H9 (cell line): ENCODE measurements around the gene MCF2L. TPM values are rescaled to one million over a fixed set of nuclear protein-coding genes. Genes with fewer than 3 reads are reported as not detected.

Experiments
- DNase-seq: peaks from one replicate; pipeline ENCODE4 v3.0.0-alpha.2; 2017
- H2AFZ ChIP-seq: one replicate; pipeline ENCODE4 v1.6.1; 2013; ENCODE audit warnings: mild to moderate bottlenecking, low read length, control low read depth, moderate library complexity
- H2AK5ac ChIP-seq: 2 replicates; pipeline ENCODE4 v1.6.1; 2013; ENCODE audit warnings: low read length, control low read depth, mixed read lengths; ENCODE audit not compliant: insufficient read length
- H2BK120ac ChIP-seq: one replicate; pipeline ENCODE4 v1.6.1; 2013; ENCODE audit warnings: low read depth, mild to moderate bottlenecking, low read length, control low read depth, inconsistent platforms; ENCODE audit not compliant: poor library complexity, severe bottlenecking
- H2BK12ac ChIP-seq: 2 replicates; pipeline ENCODE4 v1.6.1; 2013; ENCODE audit warnings: low read length, control low read depth, mixed read lengths, low read depth; ENCODE audit not compliant: insufficient read length
- H2BK15ac ChIP-seq: 2 replicates; pipeline ENCODE4 v1.6.1; 2013; ENCODE audit warnings: low read depth, low read length, control low read depth
- H2BK20ac ChIP-seq: one replicate; pipeline ENCODE4 v1.6.1; 2013; ENCODE audit warnings: low read depth, mild to moderate bottlenecking, low read length, control low read depth, inconsistent platforms; ENCODE audit not compliant: poor library complexity, severe bottlenecking
- H2BK5ac ChIP-seq: 2 replicates; pipeline ENCODE4 v1.6.1; 2013; ENCODE audit warnings: low read length, control low read depth, mixed read lengths; ENCODE audit not compliant: insufficient read length
- H3K14ac ChIP-seq: 2 replicates; pipeline ENCODE4 v1.6.1; 2013; ENCODE audit warnings: low read length, control low read depth; ENCODE audit not compliant: insufficient read depth
- H3K18ac ChIP-seq: 2 replicates; pipeline ENCODE4 v1.6.1; 2013; ENCODE audit warnings: low read depth, mild to moderate bottlenecking, mixed read lengths, low read length, control low read depth; ENCODE audit not compliant: insufficient read length
- H3K23ac ChIP-seq: 2 replicates; pipeline ENCODE4 v1.6.1; 2013; ENCODE audit warnings: low read length, control low read depth, mixed read lengths, low read depth; ENCODE audit not compliant: insufficient read length
- H3K23me2 ChIP-seq: 2 replicates; pipeline ENCODE4 v1.6.1; 2013; ENCODE audit warnings: low read depth, mild to moderate bottlenecking, mixed read lengths, low read length, control low read depth; ENCODE audit not compliant: insufficient read length, poor library complexity, severe bottlenecking
- H3K27ac ChIP-seq: 2 replicates; pipeline ENCODE4 v1.5.1; 2013; ENCODE audit warnings: low read length, control low read depth, mixed read lengths, low read depth; ENCODE audit not compliant: insufficient read length
- H3K27me3 ChIP-seq: 2 replicates; pipeline ENCODE4 v1.6.1; 2013; ENCODE audit warnings: low read length, control low read depth, inconsistent platforms; ENCODE audit not compliant: insufficient read depth
- H3K4ac ChIP-seq: 2 replicates; pipeline ENCODE4 v1.6.1; 2013; ENCODE audit warnings: low read depth, mild to moderate bottlenecking, control low read depth, inconsistent platforms, low read length, moderate library complexity
- H3K4me1 ChIP-seq: 2 replicates; pipeline ENCODE4 v1.6.1; 2013; ENCODE audit warnings: low read length, control low read depth, inconsistent platforms; ENCODE audit not compliant: insufficient read depth
- H3K4me2 ChIP-seq: 2 replicates; pipeline ENCODE4 v1.6.1; 2013; ENCODE audit warnings: low read length, control low read depth, mixed read lengths; ENCODE audit not compliant: insufficient read length, insufficient read depth
- H3K56ac ChIP-seq: 2 replicates; pipeline ENCODE4 v1.6.1; 2013; ENCODE audit warnings: low read depth, mild to moderate bottlenecking, mixed read lengths, low read length, control low read depth; ENCODE audit not compliant: insufficient read length
- H3K79me1 ChIP-seq: 2 replicates; pipeline ENCODE4 v1.6.1; 2013; ENCODE audit warnings: low read depth, mild to moderate bottlenecking, moderate library complexity, low read length, control low read depth, inconsistent platforms; ENCODE audit not compliant: insufficient read depth, poor library complexity, severe bottlenecking
- H3K79me2 ChIP-seq: 2 replicates; pipeline ENCODE4 v1.6.1; 2013; ENCODE audit warnings: low read length, control low read depth, inconsistent platforms; ENCODE audit not compliant: insufficient read depth
- H3K9ac ChIP-seq: 2 replicates; pipeline ENCODE4 v1.6.1; 2013; ENCODE audit warnings: low read length, control low read depth, mixed read lengths; ENCODE audit not compliant: insufficient read length; ENCODE audit errors: extremely low read depth
- H3K9me3 ChIP-seq: one replicate; pipeline ENCODE4 v1.6.1; 2013; ENCODE audit warnings: low read depth, low read length, inconsistent platforms; ENCODE audit not compliant: control insufficient read depth
- H3T11ph ChIP-seq: one replicate; pipeline ENCODE4 v1.6.1; 2013; ENCODE audit warnings: mild to moderate bottlenecking, low read length, control low read depth, inconsistent platforms
- H4K20me1 ChIP-seq: one replicate; pipeline ENCODE4 v1.6.1; 2013; ENCODE audit not compliant: control insufficient read depth, insufficient read length, insufficient read depth
- H4K5ac ChIP-seq: 2 replicates; pipeline ENCODE4 v1.6.1; 2013; ENCODE audit warnings: low read depth, mild to moderate bottlenecking, mixed read lengths, low read length, control low read depth; ENCODE audit not compliant: insufficient read length
- H4K8ac ChIP-seq: replicated peaks from 2 replicates; pipeline ENCODE4 v1.6.1; 2013; ENCODE audit warnings: low read length, control low read depth, mixed read lengths, low read depth; ENCODE audit not compliant: insufficient read length
- H4K91ac ChIP-seq: 2 replicates; pipeline ENCODE4 v1.6.1; 2013; ENCODE audit warnings: low read depth, mild to moderate bottlenecking, moderate library complexity, mixed read lengths, low read length, control low read depth; ENCODE audit not compliant: insufficient read length
- H3K27ac Mint-ChIP-seq, 3 experiments: 2 replicates in 2 of 3; 3 replicates in 1 of 3; pipeline ENCODE4 v1.8.0; 2020 to 2021; ENCODE audit warnings: mixed read lengths in 3 of 3, mild to moderate bottlenecking in 1 of 3, moderate library complexity in 1 of 3
- H3K27me3 Mint-ChIP-seq: 2 replicates; pipeline ENCODE4 v1.8.0; 2021; ENCODE audit warnings: low read depth, mild to moderate bottlenecking, moderate library complexity, mixed read lengths
- H3K36me3 Mint-ChIP-seq, 3 experiments: 2 replicates in 2 of 3; 3 replicates in 1 of 3; pipeline ENCODE4 v1.8.0; 2020 to 2021; ENCODE audit warnings: low read depth in 3 of 3, mixed read lengths in 3 of 3; ENCODE audit not compliant: insufficient read depth in 1 of 3
- H3K4me1 Mint-ChIP-seq, 2 experiments: 2 replicates each; pipeline ENCODE4 v1.8.0; 2020; ENCODE audit warnings: mixed read lengths in 2 of 2
- H3K4me3 Mint-ChIP-seq, 2 experiments: 2 replicates in 1 of 2; 3 replicates in 1 of 2; pipeline ENCODE4 v1.8.0; 2020 to 2021; ENCODE audit warnings: mild to moderate bottlenecking in 2 of 2, mixed read lengths in 2 of 2, moderate library complexity in 1 of 2
- H3K9me3 Mint-ChIP-seq, 2 experiments: 2 replicates in 1 of 2; 3 replicates in 1 of 2; pipeline ENCODE4 v1.8.0; 2020; ENCODE audit warnings: mild to moderate bottlenecking in 2 of 2, mixed read lengths in 2 of 2, moderate library complexity in 1 of 2
- WGBS: extraction: QIAGEN DNeasy Blood & Tissue Kit; methylation state at CpG from one replicate; pipeline ENCODE4 v1.1.7; 2013; ENCODE audit warnings: missing lambda C conversion rate, low lambda C conversion rate, mixed read lengths; ENCODE audit not compliant: insufficient read length; ENCODE audit errors: extremely low coverage; 5-methylcytosine and 5-hydroxymethylcytosine counted together
- total RNA-seq: library from RNA; stranded (reverse); gene quantifications from 2 replicates; pipeline ENCODE4 v1.2.1, GENCODE V29; 2021
- TF ChIP-seq, protein P1 (sequence below): fragments of 200-600 bp; sonication (generic); conservative IDR thresholded peaks from 3 replicates; pipeline ENCODE4 v1.8.0; 2021; ENCODE audit warnings: antibody characterized with exemption, mild to moderate bottlenecking

The MCF2L gene
- total RNA-seq, 1 experiment from 2014 or later, result 18.5 TPM

DNA sequence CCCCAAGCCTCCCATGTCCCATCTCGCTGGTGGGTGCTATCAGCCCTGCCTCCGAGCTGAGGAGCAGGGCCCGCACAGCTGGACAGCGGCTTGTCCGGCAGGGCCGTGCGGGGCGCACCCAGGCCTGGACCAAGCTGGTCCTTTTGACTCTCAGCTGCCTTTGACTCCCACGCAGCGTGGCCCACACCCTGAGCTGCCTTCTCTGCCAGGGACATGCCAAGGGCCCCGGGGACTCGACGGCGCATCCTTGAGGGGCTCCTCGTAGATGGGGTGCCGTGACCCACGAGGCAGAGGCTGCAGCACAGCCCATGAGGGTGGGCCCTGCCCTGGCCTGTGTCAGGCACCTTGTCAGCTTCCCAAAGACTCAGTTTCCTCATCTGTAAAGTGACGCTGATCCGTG lies 97.7 kb downstream of the MCF2L start:
- Histone ChIP-seq H4K20me1 (no peaks in the 10 kb centered on the region), H2BK15ac (no peak overlapping the region), H3K23me2 (no peaks in the 10 kb centered on the region), H2AFZ (no peak overlapping the region), H3K27me3 (no peaks in the 10 kb centered on the region), H3K4me2 (no peak overlapping the region), H4K91ac (no peak overlapping the region), H4K5ac (no peak overlapping the region), H2AK5ac (no peak overlapping the region), H4K8ac (no peak overlapping the region), H3K4ac (no peak overlapping the region), H3K79me1 (no peaks in the 10 kb centered on the region), H3K4me1 (no peaks in the 10 kb centered on the region; the same call in 1 of the 2 replicates), H3K9ac (no peak overlapping the region), H2BK5ac (no peak overlapping the region), H3T11ph (no peak overlapping the region), H3K27ac (no peak overlapping the region), H3K79me2 (no peaks in the 10 kb centered on the region), H3K23ac (no peak overlapping the region), H3K56ac (no peak overlapping the region), H3K9me3 (no peaks in the 10 kb centered on the region), H2BK12ac (no peak overlapping the region), H2BK20ac (no peak overlapping the region), H3K14ac (no peak overlapping the region), H2BK120ac (no peak overlapping the region), H3K18ac (no peak overlapping the region)
- H3K4me3 Mint-ChIP-seq, result no peak overlapping the region; a peak in 1 of 5 replicates
- peaks cover 2 to 6% (median 4%) of the 10 kb centered on the region in 3 experiments; a peak in 4 of 7 replicates for H3K36me3 Mint-ChIP-seq
- WGBS, result no CpG with 5 or more reads among the region's 19 CpGs
- DNase-seq, result no peak
- H3K27me3 Mint-ChIP-seq, result no peaks in the 10 kb centered on the region
- peaks cover 0 to 2% of the 10 kb centered on the region in 2 experiments; a peak in 2 of 5 replicates for H3K9me3 Mint-ChIP-seq
- H3K27ac Mint-ChIP-seq, result no peak overlapping the region; a peak in 1 of 7 replicates
- H3K4me1 Mint-ChIP-seq, result peaks cover 8 to 12% of the 10 kb centered on the region in 2 experiments
- TF ChIP-seq, protein P1, sequence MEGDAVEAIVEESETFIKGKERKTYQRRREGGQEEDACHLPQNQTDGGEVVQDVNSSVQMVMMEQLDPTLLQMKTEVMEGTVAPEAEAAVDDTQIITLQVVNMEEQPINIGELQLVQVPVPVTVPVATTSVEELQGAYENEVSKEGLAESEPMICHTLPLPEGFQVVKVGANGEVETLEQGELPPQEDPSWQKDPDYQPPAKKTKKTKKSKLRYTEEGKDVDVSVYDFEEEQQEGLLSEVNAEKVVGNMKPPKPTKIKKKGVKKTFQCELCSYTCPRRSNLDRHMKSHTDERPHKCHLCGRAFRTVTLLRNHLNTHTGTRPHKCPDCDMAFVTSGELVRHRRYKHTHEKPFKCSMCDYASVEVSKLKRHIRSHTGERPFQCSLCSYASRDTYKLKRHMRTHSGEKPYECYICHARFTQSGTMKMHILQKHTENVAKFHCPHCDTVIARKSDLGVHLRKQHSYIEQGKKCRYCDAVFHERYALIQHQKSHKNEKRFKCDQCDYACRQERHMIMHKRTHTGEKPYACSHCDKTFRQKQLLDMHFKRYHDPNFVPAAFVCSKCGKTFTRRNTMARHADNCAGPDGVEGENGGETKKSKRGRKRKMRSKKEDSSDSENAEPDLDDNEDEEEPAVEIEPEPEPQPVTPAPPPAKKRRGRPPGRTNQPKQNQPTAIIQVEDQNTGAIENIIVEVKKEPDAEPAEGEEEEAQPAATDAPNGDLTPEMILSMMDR, result no peak
